Measurements from ENCODE around the gene IL6. TPM values are rescaled to one million over a fixed set of nuclear protein-coding genes. Genes with fewer than 3 reads are reported as not detected.

Gene IL6
- total RNA-seq, 1 experiment from 2014 or later = 1.7 TPM

GRCh38 chr7:22709857-22710256, 17.1 kb upstream of the IL6 start:
- Histone ChIP-seq H3K4me2 (no peak overlapping the region), H3K9me2 (ENCODE audit: insufficient read depth) (no peaks in the 10 kb centered on the region), H4K20me1 (ENCODE audit: insufficient read depth) (no peaks in the 10 kb centered on the region), H3K36me3 (ENCODE audit: low read depth) (no peaks in the 10 kb centered on the region), H3K4me3 (no peak overlapping the region), H3K9me3 (ENCODE audit: insufficient read depth, low read depth) (no peaks in the 10 kb centered on the region), H3K79me2 (ENCODE audit: low read depth) (no peaks in the 10 kb centered on the region), H3F3A (ENCODE audit: insufficient read depth, low read depth) (no peaks in the 10 kb centered on the region), H3K4me1 (replicated peaks; ENCODE audit: insufficient read depth) (no peaks in the 10 kb centered on the region), H3K27ac (no peak overlapping the region), H3K27me3 (ENCODE audit: insufficient read depth, low read depth) (no peaks in the 10 kb centered on the region), H2AFZ (no peak overlapping the region)
- ChIA-PET POLR2A (ENCODE audit: unreplicated experiment) (no interaction called here), CTCF (interaction anchor here (0.8 kb wide), 1 partner anchor 13 kb away, joined by 3 read pairs; no protein-coding TSS in a partner anchor)
- DNase-seq = peak in 1 of 2 experiments; percentile 32
- intact Hi-C loops (cut with micrococcal nuclease; ENCODE audit: unreplicated experiment) = no loop called here
- no TSS peak for BruUV-seq (replicated peaks)
- TF ChIP-seq EZH2 (IDR thresholded peaks at IDR 0.05; ENCODE audit: low read depth) (no peak), CTCF (conservative IDR thresholded peaks at IDR 0.05) (no peak)

DNA sequence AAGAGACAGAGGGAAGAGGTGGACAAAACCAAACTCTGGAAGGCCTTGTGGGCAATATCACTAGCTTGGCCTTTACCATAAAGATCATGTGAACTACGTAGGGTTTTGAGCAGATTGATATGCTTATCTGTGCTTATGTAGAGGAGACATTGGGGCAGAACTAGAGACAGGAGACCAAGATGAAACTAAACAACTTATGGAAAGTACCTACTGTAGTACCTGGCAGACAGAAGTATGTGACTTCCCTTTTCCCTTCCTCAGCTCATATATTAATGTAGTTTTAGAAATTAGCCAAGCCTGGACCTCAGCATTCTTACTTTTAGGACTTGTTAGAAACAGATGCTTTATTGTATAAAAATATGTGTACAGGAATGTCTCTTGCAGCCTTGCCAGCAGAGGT, 14.0 kb upstream of the IL6 start:
- ChIA-PET POLR2A (ENCODE audit: unreplicated experiment) (interaction anchor here (0.5 kb wide), 1 partner anchor 1173 kb away, joined by 5 read pairs; no protein-coding TSS in a partner anchor), CTCF (no interaction called here)
- no TSS peak for BruUV-seq (replicated peaks)

GRCh38 chr7:22713463-22713862, 13.5 kb upstream of the IL6 start:
- Histone ChIP-seq H3K4me3 (no peak overlapping the region), H3F3A (ENCODE audit: insufficient read depth, low read depth) (peaks cover 10% of the 10 kb centered on the region), H2AFZ (no peak overlapping the region), H3K4me2 (no peak overlapping the region), H3K27ac (no peak overlapping the region), H3K9me2 (ENCODE audit: insufficient read depth) (no peaks in the 10 kb centered on the region), H3K36me3 (ENCODE audit: low read depth) (no peaks in the 10 kb centered on the region), H3K27me3 (ENCODE audit: insufficient read depth, low read depth) (no peaks in the 10 kb centered on the region), H3K9me3 (ENCODE audit: insufficient read depth, low read depth) (no peaks in the 10 kb centered on the region), H4K20me1 (ENCODE audit: insufficient read depth) (no peaks in the 10 kb centered on the region), H3K79me2 (ENCODE audit: low read depth) (no peaks in the 10 kb centered on the region), H3K4me1 (replicated peaks; ENCODE audit: insufficient read depth) (peaks cover 12% of the 10 kb centered on the region)
- BruUV-seq (replicated peaks) = no TSS peak
- ChIA-PET CTCF (no interaction called here), POLR2A (ENCODE audit: unreplicated experiment) (no interaction called here)
- intact Hi-C loops (cut with micrococcal nuclease; ENCODE audit: unreplicated experiment) = no loop called here
- TF ChIP-seq CTCF (conservative IDR thresholded peaks at IDR 0.05) = no peak
- TF ChIP-seq EZH2 (IDR thresholded peaks at IDR 0.05; ENCODE audit: low read depth) = no peak
- peak in 1 of 2 experiments; percentile 19 for DNase-seq

More for the DNA sequence above, 14.0 kb upstream of the IL6 start:
- intact Hi-C loops (cut with micrococcal nuclease; ENCODE audit: unreplicated experiment) = no loop called here
- peak in 1 of 2 experiments; percentile 13 for DNase-seq
- H3K79me2 ChIP-seq (ENCODE audit: low read depth) = no peaks in the 10 kb centered on the region
- TF ChIP-seq CTCF (conservative IDR thresholded peaks at IDR 0.05) (no peak), EZH2 (IDR thresholded peaks at IDR 0.05; ENCODE audit: low read depth) (no peak)
- H3K27me3 ChIP-seq (ENCODE audit: insufficient read depth, low read depth) = no peaks in the 10 kb centered on the region
- no peak overlapping the region for H2AFZ ChIP-seq
- peaks cover 7% of the 10 kb centered on the region for H3F3A ChIP-seq (ENCODE audit: insufficient read depth, low read depth)
- no peak overlapping the region for H3K27ac ChIP-seq
- H3K9me3 ChIP-seq (ENCODE audit: insufficient read depth, low read depth) = no peaks in the 10 kb centered on the region
- no peak overlapping the region for H3K4me3 ChIP-seq
- H4K20me1 ChIP-seq (ENCODE audit: insufficient read depth) = no peaks in the 10 kb centered on the region
- no peaks in the 10 kb centered on the region for H3K9me2 ChIP-seq (ENCODE audit: insufficient read depth)
- H3K36me3 ChIP-seq (ENCODE audit: low read depth) = no peaks in the 10 kb centered on the region
- peaks cover 8% of the 10 kb centered on the region for H3K4me1 ChIP-seq (replicated peaks; ENCODE audit: insufficient read depth)
- H3K4me2 ChIP-seq = no peak overlapping the region
